Suprapubic skin (tissue), 3 donors: ENCODE data around the gene DDX10.

Source experiments
- EP300 ChIP-seq: sonication (generic); formaldehyde crosslinking; IDR thresholded peaks from one replicate; pipeline ENCODE4 v1.6.1; 2017; ENCODE audit warnings: antibody characterized with exemption
- TF ChIP-seq, protein P1 (sequence below), 2 donors: fragments of 200-600 bp in 1 of 2; fragments of 450-650 bp in 1 of 2; sonication (generic) in 1 of 2; IDR thresholded peaks; one replicate each; pipeline ENCODE4 v1.5.1; 2016 to 2019; ENCODE audit warnings: antibody characterized with exemption in 2 of 2, mild to moderate bottlenecking in 1 of 2, moderate library complexity in 1 of 2

DNA sequence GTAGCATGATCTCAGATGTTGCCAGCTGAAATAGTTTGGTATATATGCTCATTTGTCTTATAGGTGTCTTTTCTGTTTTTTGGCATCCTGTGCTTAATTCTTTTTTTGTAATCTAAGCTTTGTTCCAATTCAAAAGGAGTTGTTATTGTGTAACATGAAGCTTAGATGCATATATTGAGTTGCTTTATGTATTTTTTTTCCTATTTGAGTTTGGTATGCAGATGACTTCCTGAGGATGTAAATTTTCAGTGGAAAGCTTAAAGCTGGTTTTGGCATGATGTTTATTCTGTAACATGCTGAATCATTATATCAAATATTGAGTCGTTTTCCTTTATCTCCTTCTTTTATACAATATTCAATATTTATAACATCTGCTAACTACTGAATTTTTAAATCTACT lies 69.4 kb downstream of the DDX10 start:
- TF ChIP-seq, protein P1, sequence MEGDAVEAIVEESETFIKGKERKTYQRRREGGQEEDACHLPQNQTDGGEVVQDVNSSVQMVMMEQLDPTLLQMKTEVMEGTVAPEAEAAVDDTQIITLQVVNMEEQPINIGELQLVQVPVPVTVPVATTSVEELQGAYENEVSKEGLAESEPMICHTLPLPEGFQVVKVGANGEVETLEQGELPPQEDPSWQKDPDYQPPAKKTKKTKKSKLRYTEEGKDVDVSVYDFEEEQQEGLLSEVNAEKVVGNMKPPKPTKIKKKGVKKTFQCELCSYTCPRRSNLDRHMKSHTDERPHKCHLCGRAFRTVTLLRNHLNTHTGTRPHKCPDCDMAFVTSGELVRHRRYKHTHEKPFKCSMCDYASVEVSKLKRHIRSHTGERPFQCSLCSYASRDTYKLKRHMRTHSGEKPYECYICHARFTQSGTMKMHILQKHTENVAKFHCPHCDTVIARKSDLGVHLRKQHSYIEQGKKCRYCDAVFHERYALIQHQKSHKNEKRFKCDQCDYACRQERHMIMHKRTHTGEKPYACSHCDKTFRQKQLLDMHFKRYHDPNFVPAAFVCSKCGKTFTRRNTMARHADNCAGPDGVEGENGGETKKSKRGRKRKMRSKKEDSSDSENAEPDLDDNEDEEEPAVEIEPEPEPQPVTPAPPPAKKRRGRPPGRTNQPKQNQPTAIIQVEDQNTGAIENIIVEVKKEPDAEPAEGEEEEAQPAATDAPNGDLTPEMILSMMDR (IDR thresholded peaks at IDR 0.05) = no peak
- no peak for TF ChIP-seq EP300
